OCI-LY7 (cell line): ENCODE results near the gene CFAP157. TPM values are rescaled to one million over a fixed set of nuclear protein-coding genes. Genes with fewer than 3 reads are reported as not detected.

Source experiments
- BruUV-seq: library from RNA; stranded (reverse); fragments of 400-500 nt; replicated peaks from 2 replicates; lab custom pipeline; 2021; lab: Mats Ljungman, UMichigan
- CTCF ChIA-PET: fragments of 300-600 bp; sonication (Branson Sonifier 250); formaldehyde crosslinking; loops from one replicate; lab custom pipeline; 2022; ENCODE audit warnings: antibody characterized with exemption; ENCODE audit not compliant: unreplicated experiment; lab: Charles Lee
- POLR2A ChIA-PET: fragments of 300-600 bp; sonication (Branson Sonifier 250); formaldehyde crosslinking; loops from one replicate; lab custom pipeline; 2022; ENCODE audit warnings: antibody characterized with exemption; lab: Charles Lee
- DNase-seq: peaks from one replicate; pipeline ENCODE4 v3.0.0-alpha.2; 2015; ENCODE audit warnings: low spot score
- H2AFZ ChIP-seq: fragments of 200-600 bp; sonication (generic), shearing (Covaris generic); 2 replicates; pipeline ENCODE4 v1.6.1; 2014; ENCODE audit warnings: mild to moderate bottlenecking, antibody characterized with exemption, low read length, moderate library complexity
- H3K27ac ChIP-seq: fragments of 200-600 bp; sonication (generic); 2 replicates; pipeline ENCODE4 v1.5.1; 2014; ENCODE audit warnings: mixed run types, low read depth, mild to moderate bottlenecking, moderate library complexity, low read length, inconsistent platforms; ENCODE audit not compliant: poor library complexity, severe bottlenecking
- H3K36me3 ChIP-seq: fragments of 200-600 bp; sonication (generic); 2 replicates; pipeline ENCODE4 v1.6.1; 2014; ENCODE audit warnings: mild to moderate bottlenecking, antibody characterized with exemption, low read length, moderate library complexity, mixed read lengths; ENCODE audit not compliant: insufficient read depth
- H3K4me1 ChIP-seq: fragments of 200-600 bp; sonication (generic); 2 replicates; pipeline ENCODE4 v1.5.1; 2014; ENCODE audit warnings: mild to moderate bottlenecking, low read length; ENCODE audit not compliant: insufficient read depth, poor library complexity, severe bottlenecking
- H3K4me2 ChIP-seq: fragments of 200-600 bp; sonication (generic); 2 replicates; pipeline ENCODE4 v1.6.1; 2014; ENCODE audit warnings: mild to moderate bottlenecking, low read length
- H3K4me3 ChIP-seq: fragments of 200-600 bp; sonication (generic); 2 replicates; pipeline ENCODE4 v1.5.1; 2014; ENCODE audit warnings: mild to moderate bottlenecking, low read depth, low read length; ENCODE audit not compliant: poor library complexity, severe bottlenecking
- H3K79me2 ChIP-seq: fragments of 200-600 bp; sonication (generic); 2 replicates; pipeline ENCODE4 v1.6.1; 2016; ENCODE audit warnings: low read depth, mild to moderate bottlenecking, low read length, moderate library complexity, mixed read lengths; ENCODE audit not compliant: insufficient read depth
- H3K9me2 ChIP-seq: fragments of 200-600 bp; sonication (generic); 2 replicates; pipeline ENCODE4 v1.6.1; 2016; ENCODE audit warnings: mild to moderate bottlenecking, low read length, mixed read lengths; ENCODE audit not compliant: insufficient read depth
- H3K9me3 ChIP-seq: fragments of 200-600 bp; sonication (generic); 2 replicates; pipeline ENCODE4 v1.6.1; 2014; ENCODE audit warnings: mild to moderate bottlenecking, mixed run types, low read length, mixed read lengths
- H4K20me1 ChIP-seq: fragments of 200-600 bp; sonication (generic); 2 replicates; pipeline ENCODE4 v1.6.1; 2014; ENCODE audit warnings: mild to moderate bottlenecking, antibody characterized with exemption, low read length, moderate library complexity, mixed read lengths; ENCODE audit not compliant: insufficient read depth
- CTCF ChIP-seq: fragments of 200-600 bp; sonication (generic); conservative IDR thresholded peaks from 2 replicates; pipeline ENCODE4 v1.5.1; 2014; ENCODE audit warnings: mild to moderate bottlenecking, antibody characterized with exemption, low read length, moderate library complexity, mixed read lengths
- EZH2phosphoT487 ChIP-seq: fragments of 200-600 bp; sonication (generic); IDR thresholded peaks from 2 replicates; pipeline ENCODE4 v1.6.1; 2018; ENCODE audit warnings: low read depth, borderline replicate concordance, mild to moderate bottlenecking, mixed run types, antibody characterized with exemption, low read length, moderate library complexity, mixed read lengths
- intact Hi-C: fragments of 100-400 bp; cut with micrococcal nuclease; formaldehyde crosslinking; loops from one replicate; pipeline ENCODE4 v1.10.0; 2022; ENCODE audit not compliant: unreplicated experiment
- total RNA-seq, 2 experiments: library from RNA; depleted of rRNA in 1 of 2; stranded (reverse); fragments of >200 nt in 1 of 2; shearing (Covaris generic) in 1 of 2; gene quantifications; 2 replicates each; pipeline ENCODE4 v1.2.3, GENCODE V29; 2014 to 2022

CFAP157 gene
- total RNA-seq, 2 experiments from 2014 or later: 0.13 to 0.22 TPM

GRCh38 chr9:127682351-127683136 lies 24.2 kb upstream of the CFAP157 start:
- CTCF ChIA-PET: no interaction called here
- intact Hi-C loops: no loop called here

GRCh38 chr9:127683723-127684122 lies 23.1 kb upstream of the CFAP157 start:
- H3K4me1 ChIP-seq: no peaks in the 10 kb centered on the region
- H3K27ac ChIP-seq: no peak overlapping the region
- H3K9me3 ChIP-seq: no peaks in the 10 kb centered on the region
- intact Hi-C loops: no loop called here
- no TSS peak for BruUV-seq
- H4K20me1 ChIP-seq: no peaks in the 10 kb centered on the region
- H3K36me3 ChIP-seq: no peaks in the 10 kb centered on the region
- no peak overlapping the region for H2AFZ ChIP-seq
- POLR2A ChIA-PET: interaction anchor here (1.0 kb wide), 1 partner anchor 38 kb away, joined by 4 read pairs; no protein-coding TSS in a partner anchor
- H3K79me2 ChIP-seq: no peaks in the 10 kb centered on the region
- no peak overlapping the region for H3K4me2 ChIP-seq
- DNase-seq: no peak
- TF ChIP-seq CTCF (no peak), EZH2phosphoT487 (no peak)
- H3K4me3 ChIP-seq: no peak overlapping the region
- no peaks in the 10 kb centered on the region for H3K9me2 ChIP-seq
- CTCF ChIA-PET: no interaction called here

More at GRCh38 chr9:127682351-127683136, 24.2 kb upstream of the CFAP157 start:
- POLR2A ChIA-PET: no interaction called here
- Histone ChIP-seq H3K4me3 (no peak overlapping the region), H3K27ac (no peak overlapping the region), H4K20me1 (no peaks in the 10 kb centered on the region), H3K79me2 (no peaks in the 10 kb centered on the region), H2AFZ (no peak overlapping the region), H3K4me2 (no peak overlapping the region), H3K9me3 (no peaks in the 10 kb centered on the region), H3K4me1 (no peaks in the 10 kb centered on the region), H3K36me3 (no peaks in the 10 kb centered on the region), H3K9me2 (no peaks in the 10 kb centered on the region)
- TF ChIP-seq CTCF (no peak), EZH2phosphoT487 (no peak)
- no peak for DNase-seq
- no TSS peak for BruUV-seq

GRCh38 chr9:127684576-127684975 lies 22.2 kb upstream of the CFAP157 start:
- Histone ChIP-seq H3K4me2 (no peak overlapping the region), H4K20me1 (no peaks in the 10 kb centered on the region), H3K36me3 (no peaks in the 10 kb centered on the region), H3K79me2 (no peaks in the 10 kb centered on the region), H3K9me2 (no peaks in the 10 kb centered on the region), H2AFZ (no peak overlapping the region), H3K4me3 (no peak overlapping the region), H3K27ac (no peak overlapping the region), H3K4me1 (no peaks in the 10 kb centered on the region), H3K9me3 (no peaks in the 10 kb centered on the region)
- ChIA-PET POLR2A (interaction anchor here (1.0 kb wide), 1 partner anchor 38 kb away, joined by 4 read pairs; no protein-coding TSS in a partner anchor), CTCF (no interaction called here)
- intact Hi-C loops: no loop called here
- DNase-seq: no peak
- BruUV-seq: no TSS peak
- TF ChIP-seq EZH2phosphoT487 (no peak), CTCF (no peak)
